Kidney epithelial cell (primary cell): Measurements from ENCODE around the gene KLF9. TPM values are rescaled to one million over a fixed set of nuclear protein-coding genes. Genes with fewer than 3 reads are reported as not detected.

Source experiments
- DNase-seq: peaks from one replicate; pipeline ENCODE4 v3.0.0-alpha.2; 2010; ENCODE audit warnings: low read depth
- H3K27me3 ChIP-seq: 2 replicates; pipeline ENCODE4 v1.6.0; 2011; ENCODE audit warnings: low read length; ENCODE audit not compliant: control insufficient read depth, insufficient read depth
- H3K36me3 ChIP-seq: 2 replicates; pipeline ENCODE4 v1.5.1; 2011; ENCODE audit warnings: low read length; ENCODE audit not compliant: control insufficient read depth, insufficient read depth
- H3K4me3 ChIP-seq: 2 replicates; pipeline ENCODE4 v1.5.1; 2011; ENCODE audit warnings: low read depth, mild to moderate bottlenecking, control low read depth, low read length
- CTCF ChIP-seq: IDR thresholded peaks from 2 replicates; pipeline ENCODE4 v1.5.1; 2011; ENCODE audit warnings: mild to moderate bottlenecking, moderate library complexity, low read length, control low read depth, inconsistent platforms; ENCODE audit not compliant: insufficient read depth, poor library complexity, severe bottlenecking
- total RNA-seq: library from RNA; depleted of rRNA; stranded (reverse); fragments of >200 nt; gene quantifications from 2 replicates; pipeline ENCODE4 v1.2.3, GENCODE V29; 2015

Gene KLF9
- total RNA-seq, 1 donor from 2014 or later = 9.7 TPM

GRCh38 chr9:70420441-70421271 is 6.2 kb upstream of the KLF9 start:
- peak; percentile 76 for DNase-seq
- TF ChIP-seq CTCF = no peak
- Histone ChIP-seq H3K27me3 (no peaks in the 10 kb centered on the region), H3K4me3 (peak overlapping the region; percentile 50), H3K36me3 (no peaks in the 10 kb centered on the region)

- H3K36me3 ChIP-seq = no peaks in the 10 kb centered on the region
- peak overlapping the region; percentile 56 for H3K4me3 ChIP-seq
- H3K27me3 ChIP-seq = no peaks in the 10 kb centered on the region
- TF ChIP-seq CTCF = peak; percentile 16
- peak; percentile 81 for DNase-seq
These were observed 5.3 kb upstream of the KLF9 start for GRCh38 chr9:70419556-70420440.

- H3K36me3 ChIP-seq = no peaks in the 10 kb centered on the region
- peak; percentile 89 for DNase-seq
- no peaks in the 10 kb centered on the region for H3K27me3 ChIP-seq
- peak overlapping the region; percentile 56 for H3K4me3 ChIP-seq
- TF ChIP-seq CTCF = no peak
These were observed 4.5 kb upstream of the KLF9 start for GRCh38 chr9:70418822-70419555.

- H3K27me3 ChIP-seq = no peaks in the 10 kb centered on the region
- H3K4me3 ChIP-seq = no peak overlapping the region
- no peaks in the 10 kb centered on the region for H3K36me3 ChIP-seq
- TF ChIP-seq CTCF = no peak
- no peak for DNase-seq
These were observed 1.0 kb upstream of the KLF9 start for GRCh38 chr9:70415476-70415875.

GRCh38 chr9:70415041-70415440 is 584 bp upstream of the KLF9 start:
- Histone ChIP-seq H3K36me3 (no peaks in the 10 kb centered on the region), H3K4me3 (no peak overlapping the region), H3K27me3 (no peaks in the 10 kb centered on the region)
- no peak for TF ChIP-seq CTCF
- no peak for DNase-seq
